HCT116 (cell line): ENCODE measurements around the gene PKN1. TPM values are rescaled to one million over a fixed set of nuclear protein-coding genes. Genes with fewer than 3 reads are reported as not detected.
"Not testable (repeated sequence)": the region's sequence is repeated elsewhere in the genome, so short reads cannot be mapped to it uniquely, and the experiment has no call there.

Experiments
- ATAC-seq: fragments of 200-7000 bp; cut with Tn5 transposase; 2 replicates; pipeline ENCODE4 v1.9.1; 2020; ENCODE audit warnings: mild to moderate bottlenecking, moderate library complexity
- BruUV-seq: library from RNA; stranded (reverse); fragments of 400-500 nt; replicated peaks from 2 replicates; lab custom pipeline; 2021; lab: Mats Ljungman, UMichigan
- CTCF ChIA-PET: fragments of 300-600 bp; sonication (Branson Sonifier 250); formaldehyde crosslinking; loops from one replicate; lab custom pipeline; 2021; ENCODE audit warnings: antibody characterized with exemption; lab: Charles Lee
- POLR2A ChIA-PET: fragments of 300-600, 350-600 bp; sonication (Branson Sonifier 250); formaldehyde crosslinking; loops from one replicate; lab custom pipeline; 2021; ENCODE audit warnings: antibody characterized with exemption; lab: Charles Lee
- RAD21 ChIA-PET, 2 experiments: fragments of 300-600 bp; sonication (Branson Sonifier 250); formaldehyde crosslinking; loops; one replicate each; lab custom pipeline; 2023; ENCODE audit warnings: low total read pairs in 2 of 2; ENCODE audit not compliant: uncharacterized antibody in 2 of 2, unreplicated experiment in 2 of 2, low non-redundant PET in 1 of 2; lab: Charles Lee
- DNase-seq: peaks from one replicate; pipeline ENCODE4 v3.0.0-alpha.2; 2010; ENCODE audit warnings: low read depth, low spot score
- H2AFZ ChIP-seq: fragments of 200-600 bp; shearing (Covaris generic), sonication (generic); 2 replicates; pipeline ENCODE4 v1.6.1; 2017; ENCODE audit warnings: low read depth, mixed run types, mixed read lengths, antibody characterized with exemption, low read length; ENCODE audit not compliant: poor library complexity, severe bottlenecking
- H3K27ac ChIP-seq: 2 replicates; pipeline ENCODE4 v1.5.1; 2012; ENCODE audit warnings: low read depth, low read length
- H3K27me3 ChIP-seq: fragments of 200-600 bp; sonication (generic); 2 replicates; pipeline ENCODE4 v1.6.1; 2016; ENCODE audit warnings: mixed run types, low read length, mixed read lengths; ENCODE audit not compliant: insufficient read depth
- H3K36me3 ChIP-seq, 2 experiments: fragments of 200-500 bp in 1 of 2; fragments of 200-600 bp in 1 of 2; sonication (Bioruptor generic) in 1 of 2; sonication (generic) in 1 of 2; 2 replicates each; pipeline versions ENCODE4 v1.5.1 to v1.6.1; 2014 to 2016; ENCODE audit warnings: low read length in 2 of 2, inconsistent platforms in 1 of 2, mixed read lengths in 1 of 2, mixed run types in 1 of 2; ENCODE audit not compliant: insufficient read depth in 2 of 2, control insufficient read depth in 1 of 2
- H3K4me1 ChIP-seq, 2 experiments: fragments of 200-600 bp in 1 of 2; sonication (generic) in 1 of 2; 2 replicates each; pipeline versions ENCODE4 v1.5.1 to v1.6.1; 2012 to 2017; ENCODE audit warnings: low read length in 2 of 2, inconsistent platforms in 1 of 2, mild to moderate bottlenecking in 1 of 2, mixed read lengths in 1 of 2, mixed run types in 1 of 2, moderate library complexity in 1 of 2; ENCODE audit not compliant: insufficient read depth in 2 of 2, control insufficient read depth in 1 of 2
- H3K4me2 ChIP-seq: fragments of 200-600 bp; sonication (generic); 2 replicates; pipeline ENCODE4 v1.6.1; 2017; ENCODE audit warnings: mixed run types, low read length, mixed read lengths
- H3K4me3 ChIP-seq, 2 experiments: fragments of 200-600 bp in 1 of 2; sonication (generic) in 1 of 2; replicated peaks in 1 of 2; 2 replicates each; pipeline ENCODE4 v1.5.1; 2011 to 2016; ENCODE audit warnings: low read length in 2 of 2, control low read depth in 1 of 2, low read depth in 1 of 2, mild to moderate bottlenecking in 1 of 2, mixed read lengths in 1 of 2, mixed run types in 1 of 2
- H3K79me2 ChIP-seq: fragments of 200-600 bp; sonication (generic); 2 replicates; pipeline ENCODE4 v1.6.1; 2017; ENCODE audit warnings: mild to moderate bottlenecking, mixed run types, low read length, moderate library complexity, mixed read lengths; ENCODE audit not compliant: insufficient read depth
- H3K9ac ChIP-seq: fragments of 200-600 bp; sonication (generic); 2 replicates; pipeline ENCODE4 v1.6.1; 2016; ENCODE audit warnings: low read length, mixed read lengths
- H3K9me2 ChIP-seq: fragments of 200-600 bp; sonication (generic), shearing (Covaris generic); 2 replicates; pipeline ENCODE4 v1.6.1; 2017; ENCODE audit warnings: mixed run types, mild to moderate bottlenecking, moderate library complexity; ENCODE audit not compliant: insufficient read depth
- H3K9me3 ChIP-seq, 2 experiments: fragments of 200-500 bp in 1 of 2; fragments of 200-600 bp in 1 of 2; sonication (Bioruptor generic) in 1 of 2; sonication (generic) in 1 of 2; 2 replicates each; pipeline ENCODE4 v1.6.1; 2014 to 2017; ENCODE audit warnings: low read length in 2 of 2, mixed read lengths in 2 of 2, inconsistent platforms in 1 of 2, low read depth in 1 of 2, mild to moderate bottlenecking in 1 of 2, mixed run types in 1 of 2, moderate library complexity in 1 of 2; ENCODE audit not compliant: control insufficient read depth in 1 of 2, insufficient read depth in 1 of 2
- H4K20me1 ChIP-seq: fragments of 200-600 bp; sonication (generic), shearing (Covaris generic); 2 replicates; pipeline ENCODE4 v1.6.1; 2017; ENCODE audit warnings: mixed run types, mild to moderate bottlenecking, moderate library complexity; ENCODE audit not compliant: insufficient read depth
- EZH2 ChIP-seq: fragments of 200-600 bp; sonication (generic); IDR thresholded peaks from 2 replicates; pipeline ENCODE4 v1.6.1; 2017; ENCODE audit warnings: antibody characterized with exemption, mixed run types
- JUND ChIP-seq: IDR thresholded peaks from 2 replicates; pipeline ENCODE4 v1.6.1; 2012
- POLR2AphosphoS5 ChIP-seq: IDR thresholded peaks from 2 replicates; pipeline ENCODE4 v1.6.1; 2011; ENCODE audit warnings: mild to moderate bottlenecking, low read depth, low read length, moderate library complexity
- ZFX ChIP-seq: fragments of 450-650 bp; IDR thresholded peaks from 2 replicates; pipeline ENCODE4 v1.6.1; 2017
- ZNF274 ChIP-seq: fragments of 200-500 bp; sonication (Bioruptor generic); IDR thresholded peaks from 2 replicates; pipeline ENCODE4 v1.6.1; 2014; ENCODE audit warnings: mild to moderate bottlenecking, low read depth, low read length, inconsistent platforms
- intact Hi-C: fragments of 100-400 bp; cut with micrococcal nuclease; formaldehyde crosslinking; loops from 2 replicates; pipeline ENCODE4 v1.10.0; 2022
- total RNA-seq: library from RNA; stranded (reverse); gene quantifications from one replicate; pipeline ENCODE4 v1.2.1, GENCODE V29; 2021; ENCODE audit not compliant: unreplicated experiment

PKN1 gene
- total RNA-seq, 1 experiment from 2014 or later = 248 TPM

DNA sequence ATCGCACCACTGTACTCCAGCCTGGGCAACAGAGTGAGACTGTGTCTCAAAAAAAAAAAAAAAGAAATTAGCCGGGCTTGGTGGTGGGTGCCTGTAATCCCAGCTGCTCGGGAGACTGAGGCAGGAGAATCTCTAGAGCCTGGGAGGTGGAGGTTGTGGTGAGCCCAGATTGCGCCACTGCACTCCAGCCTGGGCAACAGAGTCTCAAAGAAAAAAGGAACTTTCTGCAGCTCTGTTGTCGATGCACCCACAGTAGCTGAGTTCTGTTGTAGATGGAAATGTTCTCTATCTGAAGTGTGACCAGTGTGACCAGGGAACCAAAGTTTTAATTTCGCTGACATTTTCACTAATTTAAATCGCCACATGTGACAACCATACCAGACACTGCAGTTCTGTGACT is 29.3 kb downstream of the PKN1 start:
- H3K9ac ChIP-seq, POLR2A ChIA-PET, H3K79me2 ChIP-seq, DNase-seq, H3K4me3 ChIP-seq, H3K27ac ChIP-seq, RAD21 ChIA-PET, CTCF ChIA-PET, H4K20me1 ChIP-seq, H2AFZ ChIP-seq, H3K9me3 ChIP-seq, H3K9me2 ChIP-seq, H3K4me1 ChIP-seq, BruUV-seq, ATAC-seq, intact Hi-C loops, H3K27me3 ChIP-seq, H3K4me2 ChIP-seq: not testable (repeated sequence)
- peaks cover 15 to 20% of the 10 kb centered on the region in 2 experiments for H3K36me3 ChIP-seq

DNA sequence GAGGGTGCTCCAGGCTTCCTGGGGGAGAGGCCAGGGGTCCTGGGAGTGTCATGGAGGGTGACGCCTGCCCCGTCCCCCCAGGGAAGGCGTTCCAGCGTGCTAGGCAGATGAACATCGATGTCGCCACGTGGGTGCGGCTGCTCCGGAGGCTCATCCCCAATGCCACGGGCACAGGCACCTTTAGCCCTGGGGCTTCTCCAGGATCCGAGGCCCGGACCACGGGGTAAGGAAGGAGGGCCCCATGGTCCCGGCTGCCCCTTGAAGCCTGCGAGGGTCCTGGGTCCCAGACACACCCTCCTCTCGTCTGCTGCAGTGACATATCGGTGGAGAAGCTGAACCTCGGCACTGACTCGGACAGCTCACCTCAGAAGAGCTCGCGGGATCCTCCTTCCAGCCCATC is 30.6 kb downstream of the PKN1 start:
- RAD21 ChIA-PET = no interaction called here
- peaks cover 15 to 16% of the 10 kb centered on the region in 2 experiments for H3K36me3 ChIP-seq
- no peak overlapping the region for H3K27ac ChIP-seq
- H2AFZ ChIP-seq = no peak overlapping the region
- H3K9ac ChIP-seq = no peak overlapping the region
- no peaks in the 10 kb centered on the region for H3K79me2 ChIP-seq
- ATAC-seq (no peak), DNase-seq (no peak)
- H4K20me1 ChIP-seq = no peaks in the 10 kb centered on the region
- BruUV-seq = no TSS peak
- POLR2A ChIA-PET = no interaction called here
- H3K9me2 ChIP-seq = no peaks in the 10 kb centered on the region
- no peaks in the 10 kb centered on the region for H3K27me3 ChIP-seq
- H3K4me3 ChIP-seq = no peak overlapping the region
- H3K4me1 ChIP-seq = no peaks in the 10 kb centered on the region
- H3K9me3 ChIP-seq = no peaks in the 10 kb centered on the region
- intact Hi-C loops = no loop called here
- no peak for TF ChIP-seq POLR2AphosphoS5
- no peak for TF ChIP-seq EZH2
- TF ChIP-seq ZFX = no peak
- TF ChIP-seq ZNF274 = no peak
- no peak for TF ChIP-seq JUND
- CTCF ChIA-PET = no interaction called here
- H3K4me2 ChIP-seq = no peak overlapping the region
